Activated CD4-positive, CD25-positive, alpha-beta regulatory T cell treated with anti-CD3 and anti-CD28 coated beads, Interleukin-2, amount 50 U/mL, for 24 hours (primary cell): ENCODE measurements around the gene DACH1.
"Not testable (repeated sequence)": the region's sequence is repeated elsewhere in the genome, so short reads cannot be mapped to it uniquely, and the experiment has no call there.

Source experiments
- ATAC-seq, 2 donors: fragments of 150-1000 bp; cut with Tn5 transposase; one replicate each; pipeline ENCODE4 v1.10.0; 2021; ENCODE audit warnings: mild to moderate bottlenecking in 1 of 2, moderate library complexity in 1 of 2

Gene DACH1

DNA sequence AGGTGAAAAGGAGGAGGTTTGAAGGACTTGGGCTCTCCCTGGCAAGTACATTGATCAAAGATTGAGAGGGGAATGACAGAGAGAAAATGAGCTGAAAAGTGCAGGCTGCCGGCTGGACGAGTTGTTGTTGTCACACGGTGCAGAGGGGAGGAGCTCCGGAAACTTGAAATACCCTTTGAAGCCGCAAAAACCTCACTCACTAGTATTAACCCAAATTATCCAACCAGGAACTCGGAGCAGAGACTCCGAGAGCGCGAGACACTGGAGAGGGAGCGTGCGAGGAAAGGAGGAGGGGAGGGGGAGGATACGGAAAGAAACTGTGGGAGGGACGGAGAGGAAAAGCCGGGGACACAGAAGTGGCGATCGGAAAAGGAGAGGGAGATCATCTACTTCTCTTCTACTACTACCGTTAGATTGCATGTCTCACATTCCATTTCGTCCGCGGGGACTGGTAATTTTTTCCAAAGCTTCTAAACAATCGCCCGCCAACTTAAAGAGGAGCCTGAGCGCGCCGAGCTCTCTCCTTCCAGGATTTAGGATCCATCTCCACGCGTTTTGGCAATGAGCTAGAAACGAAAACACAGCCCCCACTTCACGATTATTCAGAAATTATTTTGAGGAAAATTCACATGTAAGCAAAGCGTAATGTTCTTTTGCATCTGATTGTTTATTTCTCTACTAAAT, at the start of gene DACH1:
Gene DACH1, minus strand, starts transcription at position 74 of the 684 bp plus-strand sequence.
- ATAC-seq, result peak in 1 of 2 donors; percentile 36

DNA sequence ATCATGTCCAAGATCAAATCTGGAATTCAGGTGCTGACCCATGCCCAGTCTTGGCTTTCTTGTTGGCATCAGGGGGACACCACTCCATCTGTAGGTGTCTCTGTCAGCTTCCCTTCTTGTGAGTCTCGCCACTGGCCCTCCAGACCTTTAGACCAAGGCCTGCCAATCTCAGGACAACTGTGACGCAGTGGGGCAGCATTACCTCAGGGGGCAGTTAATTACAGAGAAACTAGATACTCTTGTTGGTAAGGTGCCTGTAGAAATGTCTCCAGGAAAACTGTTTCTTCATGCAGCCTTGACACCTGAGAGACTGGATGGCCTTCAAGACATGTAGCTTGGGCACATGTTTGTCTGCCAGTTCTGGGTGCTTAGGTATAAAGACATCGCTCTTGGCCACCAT, 46.7 kb upstream of the DACH1 start:
- no peak for ATAC-seq

DNA sequence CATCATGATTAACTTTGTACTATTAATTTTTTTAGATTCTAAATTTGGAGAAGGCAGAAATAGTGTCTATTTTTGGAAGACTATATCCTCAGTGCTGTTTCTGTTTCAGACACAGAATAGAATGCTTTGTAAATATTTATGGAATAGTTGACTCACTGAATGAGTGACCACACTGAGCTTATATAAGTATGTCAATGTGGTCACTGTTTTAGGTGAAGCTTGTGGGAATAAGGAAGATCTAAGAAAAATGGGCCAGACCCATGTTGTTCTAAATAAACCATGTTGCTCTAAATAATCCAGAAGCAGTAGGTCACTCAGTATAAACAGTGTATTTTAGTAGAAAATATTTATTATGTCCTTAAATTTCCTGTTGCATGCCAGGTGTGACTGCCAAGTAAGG, 45.5 kb upstream of the DACH1 start:
- no peak for ATAC-seq

DNA sequence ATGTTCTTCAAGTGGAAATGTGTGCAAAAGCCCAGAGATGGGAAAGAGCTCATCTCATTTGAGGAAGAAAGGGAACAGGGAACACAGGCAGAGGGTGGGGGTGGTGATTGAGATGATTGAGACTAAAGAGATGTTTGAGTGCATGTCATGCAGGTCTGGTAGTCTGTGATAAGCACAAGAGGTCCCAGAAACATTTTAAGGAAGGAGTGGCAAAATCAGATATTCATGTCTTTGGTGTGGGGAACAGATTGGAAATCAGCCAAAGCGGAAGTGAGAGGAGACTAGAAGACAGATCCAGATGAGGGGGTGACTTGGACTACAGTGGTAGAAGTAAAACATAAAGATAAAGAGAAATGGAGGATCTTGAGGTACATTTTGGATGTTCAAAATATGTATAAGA, 39.4 kb upstream of the DACH1 start:
- ATAC-seq, result no peak

DNA sequence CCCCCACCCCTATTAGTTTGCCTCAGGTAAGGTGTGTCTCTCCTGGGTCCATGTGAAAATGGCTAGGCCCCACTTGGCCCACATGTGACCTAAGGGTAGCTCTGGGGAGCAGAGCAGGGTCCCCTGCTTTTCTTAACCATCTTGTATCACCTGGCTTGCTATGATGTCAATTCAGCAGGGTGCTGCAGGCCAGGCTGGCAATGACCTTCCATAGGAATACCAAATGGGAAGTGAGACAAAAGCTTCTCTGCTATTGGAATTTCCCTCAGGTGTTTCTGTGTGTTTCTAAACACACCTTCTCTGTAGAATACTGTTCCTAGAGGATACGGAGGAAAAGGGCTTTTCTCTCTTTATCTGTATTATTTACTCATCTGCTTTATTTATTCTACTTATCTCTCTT, 35.7 kb upstream of the DACH1 start:
- ATAC-seq, result no peak

DNA sequence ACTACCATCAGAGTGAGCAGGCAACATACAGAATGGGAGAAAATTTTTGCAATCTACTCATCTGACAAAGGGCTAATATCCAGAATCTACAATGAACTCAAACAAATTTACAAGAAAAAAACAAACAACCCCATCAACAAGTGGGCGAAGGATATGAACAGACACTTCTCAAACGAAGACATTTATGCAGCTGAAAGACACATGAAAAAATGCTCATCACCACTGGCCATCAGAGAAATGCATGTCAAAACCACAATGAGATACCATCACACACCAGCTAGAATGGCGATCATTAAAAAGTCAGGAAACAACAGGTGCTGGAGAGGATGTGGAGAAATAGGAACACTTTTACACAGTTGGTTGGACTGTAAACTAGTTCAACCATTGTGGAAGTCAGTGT, 26.5 kb upstream of the DACH1 start:
- ATAC-seq, result not testable (repeated sequence)

DNA sequence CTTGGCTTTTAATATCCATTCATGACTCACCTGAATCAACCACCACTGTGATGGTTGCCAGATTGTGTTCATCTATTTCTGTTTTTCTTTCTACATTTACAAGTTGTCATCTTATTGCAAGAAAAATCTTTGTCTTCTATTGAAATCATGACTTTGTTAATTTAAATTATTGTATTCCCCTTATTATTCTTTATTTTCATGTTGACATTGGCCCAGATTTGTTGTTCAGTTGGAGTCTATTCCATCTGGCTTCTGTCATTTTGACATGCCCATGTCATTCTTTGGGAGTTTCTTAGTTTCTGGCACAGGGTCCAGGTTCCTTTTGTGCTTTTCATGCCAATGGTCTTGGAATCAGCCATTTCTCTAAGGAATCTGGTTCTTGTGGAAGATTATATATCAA, 19.9 kb upstream of the DACH1 start:
- ATAC-seq, result no peak

DNA sequence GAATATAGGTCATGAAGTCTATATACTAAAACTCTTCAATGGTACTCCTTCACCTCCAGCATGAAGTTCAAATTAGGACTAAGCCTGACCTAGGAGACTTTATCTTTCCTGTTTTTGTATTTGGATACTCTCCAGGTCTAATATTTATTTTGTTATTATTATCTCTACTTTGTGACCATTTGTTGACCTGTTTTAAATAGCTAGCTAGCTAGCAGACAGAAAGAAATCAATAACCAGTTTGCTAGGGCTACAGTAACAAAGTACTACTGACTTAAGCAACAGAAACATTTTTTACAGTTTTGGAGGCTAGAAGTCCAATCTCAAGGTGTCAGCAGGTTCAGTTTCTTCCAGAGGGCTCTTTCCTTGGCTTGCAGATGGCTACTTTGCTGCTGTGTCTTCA, 15.1 kb upstream of the DACH1 start:
- no peak for ATAC-seq

DNA sequence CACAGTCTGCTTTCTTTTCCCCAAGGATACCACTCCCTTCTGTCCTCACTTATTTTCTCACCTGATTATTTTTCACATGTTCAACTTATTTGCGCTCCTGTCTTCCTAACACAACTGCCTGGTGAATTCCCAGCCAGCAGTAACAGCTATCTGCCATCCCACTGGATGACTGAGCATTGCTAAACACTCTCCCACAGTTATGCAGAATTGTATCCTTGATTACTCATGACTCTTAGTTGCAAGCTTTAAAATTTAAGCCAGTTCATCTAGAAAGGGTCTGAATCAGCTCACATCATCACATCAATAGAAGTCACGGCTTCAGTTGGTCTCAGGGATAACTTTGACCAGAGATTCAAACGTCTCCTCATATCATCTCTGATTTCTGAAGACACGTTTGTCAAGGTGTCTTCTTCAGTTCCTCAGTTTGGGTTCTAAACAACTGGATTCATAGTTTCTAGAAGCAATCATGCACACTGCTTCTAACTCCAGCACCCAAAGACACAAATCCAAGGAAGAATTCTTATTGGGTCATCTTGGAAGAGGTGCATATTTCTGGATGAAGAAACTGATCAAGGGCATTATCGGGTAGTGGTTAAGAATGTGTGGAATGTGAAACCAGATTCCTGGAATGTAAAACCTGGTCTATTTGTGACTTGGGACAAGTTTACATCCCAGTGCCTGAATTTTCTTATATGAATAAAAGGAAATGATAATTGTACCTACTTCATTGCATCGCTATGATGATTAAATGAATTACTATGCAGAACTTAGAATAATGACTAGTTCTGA, 13.9 kb upstream of the DACH1 start:
- ATAC-seq, result no peak

DNA sequence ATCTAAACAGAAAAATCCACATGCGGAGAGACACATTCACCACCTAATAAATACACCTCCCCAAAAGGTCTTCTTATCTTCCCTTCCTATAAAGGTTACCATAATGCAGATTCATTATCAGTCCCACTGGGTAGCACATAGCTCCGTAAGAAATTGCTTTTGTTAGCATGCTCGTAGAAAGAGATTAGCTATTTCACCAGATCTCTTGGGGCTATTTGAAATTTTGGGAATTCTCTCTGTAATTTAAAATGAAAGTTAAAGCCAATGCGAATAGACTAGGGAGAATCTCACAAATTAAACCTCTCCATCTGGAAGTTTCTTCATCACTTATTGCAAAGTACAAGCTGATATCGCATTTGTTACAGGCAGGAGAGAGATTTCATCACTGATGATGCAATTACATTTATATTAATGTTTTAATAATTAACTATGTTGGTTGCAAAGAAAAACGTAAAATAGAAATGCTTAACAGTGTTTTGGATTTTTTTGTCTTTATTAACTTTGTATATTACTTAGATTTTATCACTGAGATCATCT, 12.9 kb upstream of the DACH1 start:
- ATAC-seq, result no peak

DNA sequence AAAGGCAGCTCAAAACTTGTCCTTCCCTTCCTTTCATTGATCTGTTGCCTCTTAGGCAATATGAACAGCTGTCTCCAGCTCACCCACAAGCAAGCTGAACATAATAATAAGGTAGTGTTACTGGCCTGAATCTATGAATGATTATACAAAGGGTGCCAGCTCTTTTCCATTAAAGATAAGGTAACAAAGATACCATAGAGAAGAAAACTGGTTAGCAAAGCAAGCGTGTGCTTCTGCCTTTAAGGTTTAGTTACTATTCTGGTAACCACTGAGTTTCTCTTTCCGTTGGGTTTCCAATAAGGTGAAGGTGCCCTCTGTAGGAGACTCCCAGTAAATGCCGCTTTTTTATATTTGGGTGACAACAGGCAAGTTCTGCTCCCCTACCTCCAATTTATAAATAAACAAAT, 12.1 kb upstream of the DACH1 start:
- ATAC-seq, result peak in 1 of 2 donors; percentile 30

DNA sequence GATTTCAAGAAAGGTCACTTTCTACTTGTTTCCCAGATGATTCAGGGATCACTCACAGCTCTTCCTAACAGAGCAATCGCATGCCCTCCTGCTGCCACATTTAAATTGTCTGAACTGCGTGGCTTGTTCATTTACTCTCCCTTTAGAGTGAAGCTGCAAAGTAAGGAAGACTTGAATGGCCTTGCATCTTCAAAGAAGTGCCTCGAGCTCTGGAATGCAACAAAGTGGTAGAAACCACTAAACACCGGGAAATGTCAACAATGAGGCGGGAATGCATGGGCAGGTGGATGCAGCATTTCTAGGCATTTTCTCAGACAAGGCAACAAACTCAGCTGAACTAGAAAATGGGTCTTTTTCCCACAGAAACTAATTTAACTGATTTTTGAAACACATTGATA, 10.3 kb upstream of the DACH1 start:
- ATAC-seq, result no peak

DNA sequence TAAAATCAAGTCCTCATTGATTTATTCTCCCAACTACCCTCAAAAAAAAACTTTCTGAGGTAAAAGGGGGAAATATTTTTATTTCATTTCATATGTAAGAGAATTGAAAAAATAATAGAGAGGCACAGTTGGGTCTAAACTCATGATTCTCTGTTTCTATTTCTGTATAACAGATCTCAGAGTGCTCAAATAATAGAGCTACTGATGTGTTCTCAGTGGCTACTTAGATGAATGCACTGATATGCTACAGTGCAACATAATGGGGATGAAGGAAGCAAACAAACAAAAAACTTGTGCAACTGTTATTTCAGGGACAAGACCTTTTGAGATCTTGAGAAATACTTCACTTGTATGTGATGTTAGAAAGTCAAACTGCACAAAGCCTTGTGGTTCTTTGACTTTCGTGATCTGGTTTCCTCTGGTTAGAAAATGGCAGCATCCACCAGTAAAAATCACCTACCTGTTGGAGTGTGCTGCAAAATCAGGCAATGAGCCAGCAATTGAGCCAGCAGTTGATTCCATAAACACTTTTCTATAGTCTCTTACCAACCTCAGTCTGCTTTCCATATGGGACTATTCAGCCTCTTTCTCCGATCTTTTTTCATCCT, 9.7 kb upstream of the DACH1 start:
- no peak for ATAC-seq

DNA sequence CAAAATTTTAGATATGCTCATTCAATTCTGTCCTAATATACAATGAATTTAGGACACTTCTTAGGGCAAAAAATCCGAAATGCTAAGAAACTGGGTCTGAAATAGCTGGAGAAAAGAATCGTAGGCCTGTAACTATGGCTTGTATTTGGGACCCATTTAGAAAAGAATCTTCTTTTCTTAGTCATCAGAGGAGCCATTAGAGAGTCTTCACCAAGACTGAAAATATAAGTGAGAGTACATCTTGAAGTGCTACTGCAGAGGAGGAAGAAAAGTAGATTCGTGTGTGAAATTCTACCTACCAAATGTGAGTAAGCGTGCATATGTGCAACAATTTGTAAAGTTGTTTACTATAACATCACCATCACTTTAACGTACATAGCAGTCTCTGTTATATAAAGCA, 8.8 kb upstream of the DACH1 start:
- no peak for ATAC-seq

DNA sequence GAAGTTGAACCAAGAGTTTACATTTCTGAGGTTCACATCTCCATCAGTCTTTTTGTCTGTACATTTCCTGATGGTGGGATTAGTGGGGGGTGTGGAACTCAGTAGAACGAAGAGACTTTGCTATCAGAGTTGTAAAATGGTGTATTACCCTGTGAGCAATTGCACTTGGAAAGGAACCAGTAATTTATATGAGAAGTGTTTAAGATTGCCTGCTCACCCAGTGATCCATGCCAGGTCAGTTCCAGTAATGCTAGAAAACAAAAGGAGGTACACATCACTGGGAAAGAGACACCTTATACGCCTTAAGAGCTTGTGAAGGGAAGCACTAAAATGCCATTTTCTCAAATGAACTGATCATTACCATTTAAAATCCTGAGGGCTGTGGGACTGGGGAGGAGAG, 7.5 kb upstream of the DACH1 start:
- ATAC-seq, result no peak

DNA sequence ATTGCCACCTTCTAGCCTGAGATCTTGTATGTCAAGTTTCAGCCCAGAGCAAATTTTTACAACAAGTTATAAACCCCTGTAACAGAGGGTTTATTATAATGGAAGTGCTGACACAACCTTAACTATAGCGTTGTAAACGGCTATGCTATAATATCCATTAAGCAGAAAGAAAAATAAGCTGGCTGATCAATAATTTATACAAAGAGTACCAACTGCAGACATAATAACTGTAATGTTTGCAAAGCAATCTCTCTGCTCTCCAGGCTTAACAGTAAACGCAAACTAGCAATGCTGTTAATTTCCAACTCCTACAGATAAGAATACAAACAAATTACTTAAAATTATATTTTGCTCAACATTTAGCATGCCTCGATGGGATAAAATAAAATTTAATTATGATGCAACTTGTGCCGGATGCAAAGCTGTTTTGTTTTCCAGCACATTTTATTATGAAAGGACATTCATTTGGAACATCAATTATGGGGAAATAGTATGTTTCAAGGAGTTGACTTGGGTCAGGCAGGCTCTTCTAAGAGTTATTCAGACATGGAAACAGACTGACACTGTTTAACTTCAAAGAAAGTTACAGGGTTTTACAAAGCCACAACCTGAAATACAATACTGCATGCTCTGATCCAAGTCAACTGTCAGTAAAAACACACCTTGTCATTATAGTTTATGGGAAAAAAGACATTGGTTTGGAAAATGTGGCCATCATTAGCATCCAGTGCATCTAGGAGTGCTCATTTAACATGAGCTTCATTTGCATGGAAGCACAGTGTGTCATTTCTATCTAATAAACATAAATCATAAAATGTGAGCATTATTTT, 6.6 kb upstream of the DACH1 start:
- no peak for ATAC-seq

DNA sequence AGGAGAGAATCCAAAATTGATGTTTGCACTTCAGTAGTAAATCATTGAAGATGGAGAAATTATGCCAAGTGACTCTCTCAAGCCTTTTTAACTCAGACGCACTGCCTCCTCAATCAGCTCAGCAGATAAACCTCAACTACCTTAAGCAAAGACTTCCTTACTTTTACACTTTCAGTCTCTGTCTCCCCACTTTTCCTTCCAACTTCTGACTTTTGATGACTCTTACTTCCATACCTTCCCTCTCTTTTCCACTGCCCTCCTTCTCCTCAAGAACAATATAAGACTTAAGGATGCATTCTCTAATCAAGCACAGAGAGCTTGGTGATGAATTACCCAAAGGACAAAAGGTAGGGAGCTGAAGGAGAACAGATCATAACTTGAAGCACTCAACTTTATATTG, 4.8 kb upstream of the DACH1 start:
- ATAC-seq, result no peak

DNA sequence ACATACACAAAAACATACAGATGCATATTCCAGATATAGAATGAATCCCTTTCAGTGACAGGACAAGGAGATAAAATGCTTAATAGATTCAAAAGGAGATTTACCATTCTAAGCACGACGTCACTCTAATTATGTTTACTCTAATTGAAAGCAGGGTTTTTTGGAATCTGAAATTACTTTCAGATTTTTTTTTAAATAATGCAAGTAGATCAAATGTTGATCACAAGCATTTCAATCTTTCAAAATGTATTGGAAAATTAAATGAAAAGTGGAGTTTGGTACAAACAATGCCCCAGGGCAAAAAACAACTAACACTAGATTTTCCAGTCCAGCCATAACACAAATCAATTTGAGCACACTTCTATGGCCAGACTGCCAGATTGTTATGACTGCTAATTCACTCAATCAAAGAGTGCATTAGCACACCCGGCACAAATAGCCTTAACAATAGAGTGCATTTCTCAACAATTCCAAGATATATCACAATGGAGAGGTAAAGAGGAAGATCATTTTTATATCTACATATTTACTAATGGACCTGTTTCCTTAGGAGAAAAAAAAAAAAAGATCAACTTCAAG, 4.3 kb upstream of the DACH1 start:
- ATAC-seq, result no peak

DNA sequence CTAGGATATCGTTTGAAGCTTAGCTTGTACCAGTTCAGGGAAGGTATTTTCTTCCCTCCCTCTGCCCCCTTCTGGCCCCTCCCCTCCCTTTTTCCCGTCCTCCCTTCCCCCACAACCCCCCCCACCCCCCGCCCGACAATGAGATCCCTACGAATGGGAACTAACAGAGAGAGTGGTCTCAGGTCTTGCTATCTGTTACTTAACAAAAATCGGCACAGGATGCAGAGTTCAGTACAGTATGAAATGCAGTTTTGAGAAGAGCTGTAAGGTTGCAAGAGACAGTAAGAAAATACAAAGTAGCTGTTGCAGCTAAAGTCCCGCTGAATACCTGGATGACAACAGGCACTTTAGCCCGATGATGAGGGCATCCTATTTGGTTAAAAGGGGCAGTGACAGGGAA, 3.1 kb upstream of the DACH1 start:
- ATAC-seq, result no peak

DNA sequence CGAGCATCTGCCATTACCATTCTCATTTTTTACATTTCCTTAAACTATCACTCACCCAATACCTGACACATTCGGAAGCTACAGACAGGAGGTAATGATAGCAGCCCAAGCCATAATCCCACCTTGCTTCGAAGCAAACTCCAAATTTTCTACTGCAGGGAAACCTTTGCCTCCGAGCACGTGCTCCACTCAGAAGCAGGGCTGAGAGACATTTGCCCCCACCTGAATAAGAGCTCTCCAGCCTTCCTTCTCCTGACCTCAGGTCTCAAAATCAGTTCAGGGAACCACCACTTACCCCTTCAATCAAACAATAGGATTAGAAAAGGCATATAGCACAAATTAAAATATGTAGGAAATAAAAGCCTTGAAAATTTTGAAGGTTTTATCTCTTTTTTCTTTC, 2.3 kb upstream of the DACH1 start:
- ATAC-seq, result no peak

DNA sequence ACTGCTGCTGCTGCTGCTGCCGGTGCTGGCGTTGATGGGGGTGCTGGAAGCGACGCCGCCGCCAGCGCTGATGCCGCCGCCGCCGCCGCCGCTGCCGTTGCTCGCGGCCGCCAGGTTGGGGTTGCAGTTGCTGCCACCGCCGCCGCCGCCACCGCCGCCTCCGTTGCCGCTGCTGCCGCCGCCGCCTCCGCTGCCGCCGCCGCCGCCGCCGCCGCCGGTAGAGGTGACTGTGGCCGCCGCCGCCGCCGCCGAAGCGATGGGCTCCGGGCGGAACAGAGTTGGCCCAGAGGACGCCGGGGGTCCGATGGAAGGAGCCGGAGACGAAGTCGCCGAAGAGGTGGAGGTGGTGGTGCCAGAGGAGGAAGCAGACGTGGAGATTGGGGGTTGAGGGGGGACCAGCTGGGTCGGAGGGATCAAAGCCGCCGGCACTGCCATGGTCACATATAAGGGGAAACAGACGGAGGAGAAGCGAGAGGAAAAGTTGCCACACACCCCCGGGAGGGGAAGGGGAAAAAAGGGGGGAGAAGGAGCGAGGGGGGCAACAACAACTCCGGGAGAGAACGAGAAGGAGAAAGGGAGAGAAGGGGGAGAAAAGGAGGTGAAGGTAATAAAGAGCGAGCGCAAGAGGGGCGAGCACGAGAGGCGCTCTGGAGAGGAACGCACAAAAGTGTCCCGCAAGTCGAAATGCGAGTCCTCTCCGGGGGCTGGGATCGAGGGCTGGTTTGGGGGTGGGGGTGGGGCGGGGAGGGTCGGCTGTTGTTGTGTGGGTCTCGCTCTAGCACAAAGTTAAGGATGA, 471 bp downstream of the DACH1 start:
- no peak for ATAC-seq

DNA sequence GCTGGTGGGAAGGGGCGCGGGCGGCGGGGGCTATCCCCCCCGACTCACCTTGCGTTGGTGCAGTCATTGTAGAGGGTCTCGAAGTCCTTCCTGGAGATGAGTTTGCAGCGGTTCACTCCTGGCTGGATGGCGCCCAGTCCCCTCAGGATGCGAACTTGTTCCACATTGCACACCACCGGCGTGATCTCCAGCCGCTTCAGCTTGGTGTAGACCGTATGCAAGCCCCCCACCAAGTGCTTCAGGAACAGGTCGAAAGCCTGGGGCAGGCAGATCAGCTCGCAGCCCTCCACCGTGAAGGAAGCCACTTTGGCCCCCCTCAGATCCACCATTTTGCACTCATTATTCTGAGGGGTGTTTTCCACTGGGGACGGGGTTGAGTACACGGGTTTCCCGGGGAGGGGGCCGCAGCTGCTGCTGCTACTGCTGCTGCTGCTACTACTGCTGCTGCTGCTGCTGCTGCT, 1.1 kb downstream of the DACH1 start:
- no peak for ATAC-seq
